Naive B cell (primary cell): ENCODE results near the gene CPB2. TPM values are rescaled to one million over a fixed set of nuclear protein-coding genes. Genes with fewer than 3 reads are reported as not detected.

Experiments used
- ATAC-seq, 2 donors: fragments of 150-1000 bp; cut with Tn5 transposase; 2 replicates each; pipeline ENCODE4 v1.10.0; 2021; ENCODE audit warnings: low read depth in 2 of 2, mild to moderate bottlenecking in 2 of 2, moderate library complexity in 2 of 2
- DNase-seq: peaks from one replicate; pipeline ENCODE4 v3.0.0; 2022
- H3K27ac Mint-ChIP-seq, 6 donors: one replicate each; pipeline ENCODE4 v1.8.0; 2020 to 2022; ENCODE audit warnings: mild to moderate bottlenecking in 6 of 6, mixed read lengths in 6 of 6, moderate library complexity in 5 of 6, inconsistent platforms in 2 of 6
- H3K27me3 Mint-ChIP-seq, 3 donors: one replicate each; pipeline ENCODE4 v1.8.0; 2021 to 2022; ENCODE audit warnings: mixed read lengths in 3 of 3, mild to moderate bottlenecking in 1 of 3
- H3K36me3 Mint-ChIP-seq, 2 donors: one replicate each; pipeline ENCODE4 v1.8.0; 2020 to 2022; ENCODE audit warnings: mixed read lengths in 2 of 2, inconsistent platforms in 1 of 2, mild to moderate bottlenecking in 1 of 2
- H3K4me1 Mint-ChIP-seq, 3 donors: one replicate each; pipeline ENCODE4 v1.8.0; 2020 to 2022; ENCODE audit warnings: mixed read lengths in 3 of 3, inconsistent platforms in 1 of 3, mild to moderate bottlenecking in 1 of 3, moderate library complexity in 1 of 3
- H3K4me3 Mint-ChIP-seq, 8 donors: one replicate each; pipeline ENCODE4 v1.8.0; 2020 to 2022; ENCODE audit warnings: mild to moderate bottlenecking in 8 of 8, mixed read lengths in 8 of 8, moderate library complexity in 8 of 8, inconsistent platforms in 2 of 8
- H3K9me3 Mint-ChIP-seq, 7 donors: one replicate each; pipeline ENCODE4 v1.8.0; 2020 to 2022; ENCODE audit warnings: mixed read lengths in 7 of 7, mild to moderate bottlenecking in 5 of 7, inconsistent platforms in 2 of 7, moderate library complexity in 1 of 7
- polyA plus RNA-seq, 6 donors: library from polyadenylated mRNA; unstranded; fragments of 300-500 nt; fragmentation: Illumina TruSeq; gene quantifications; one replicate each; pipeline ENCODE4 v1.2.3, GENCODE V29; 2021; ENCODE audit warnings: low read depth in 6 of 6

Gene CPB2
- polyA plus RNA-seq, 6 donors from 2014 or later = 0.20 TPM; not detected in 5

GRCh38 chr13:46137627-46138317, 32.9 kb upstream of the CPB2 start:
- Mint-ChIP-seq H3K4me1 (peaks cover 0 to 5% (median 5%) of the 10 kb centered on the region in 3 donors), H3K27me3 (no peaks in the 10 kb centered on the region), H3K36me3 (peaks cover 29 to 32% of the 10 kb centered on the region in 2 donors), H3K27ac (peak overlapping the region in 3 of 6 donors; percentile 43 to 83 (median 51)), H3K9me3 (no peaks in the 10 kb centered on the region), H3K4me3 (no peak overlapping the region)
- ATAC-seq (no peak), DNase-seq (no peak)

- peaks cover 29 to 38% of the 10 kb centered on the region in 2 donors for H3K36me3 Mint-ChIP-seq
- no peak overlapping the region for H3K4me3 Mint-ChIP-seq
- H3K27ac Mint-ChIP-seq = peak overlapping the region in 5 of 6 donors; percentile 21 to 90 (median 69)
- H3K9me3 Mint-ChIP-seq = no peaks in the 10 kb centered on the region
- no peaks in the 10 kb centered on the region for H3K27me3 Mint-ChIP-seq
- no peak for DNase-seq
- H3K4me1 Mint-ChIP-seq = peaks cover 0 to 5% (median 5%) of the 10 kb centered on the region in 3 donors
- no peak for ATAC-seq
Observed at GRCh38 chr13:46136688-46137087, 31.9 kb upstream of the CPB2 start.

GRCh38 chr13:46134961-46135522, 30.2 kb upstream of the CPB2 start:
- H3K4me1 Mint-ChIP-seq = peaks cover 0 to 5% (median 4%) of the 10 kb centered on the region in 3 donors
- peak overlapping the region in 3 of 6 donors; percentile 57 to 73 (median 69) for H3K27ac Mint-ChIP-seq
- DNase-seq (no peak), ATAC-seq (no peak)
- no peaks in the 10 kb centered on the region for H3K9me3 Mint-ChIP-seq
- peaks cover 34 to 41% of the 10 kb centered on the region in 2 donors for H3K36me3 Mint-ChIP-seq
- no peaks in the 10 kb centered on the region for H3K27me3 Mint-ChIP-seq
- H3K4me3 Mint-ChIP-seq = no peak overlapping the region

- peak overlapping the region in 5 of 6 donors; percentile 49 to 94 (median 68) for H3K27ac Mint-ChIP-seq
- H3K4me1 Mint-ChIP-seq = peaks cover 0 to 5% (median 0%) of the 10 kb centered on the region in 3 donors
- DNase-seq (no peak), ATAC-seq (no peak)
- peaks cover 33 to 36% of the 10 kb centered on the region in 2 donors for H3K36me3 Mint-ChIP-seq
- no peaks in the 10 kb centered on the region for H3K9me3 Mint-ChIP-seq
- H3K4me3 Mint-ChIP-seq = no peak overlapping the region
- no peaks in the 10 kb centered on the region for H3K27me3 Mint-ChIP-seq
Observed at GRCh38 chr13:46134494-46134893, 29.7 kb upstream of the CPB2 start.

GRCh38 chr13:46132109-46132508, 27.3 kb upstream of the CPB2 start:
- Mint-ChIP-seq H3K36me3 (peaks cover 38 to 44% of the 10 kb centered on the region in 2 donors), H3K27me3 (no peaks in the 10 kb centered on the region), H3K27ac (peak overlapping the region in 3 of 6 donors; percentile 11 to 68 (median 35)), H3K9me3 (no peaks in the 10 kb centered on the region), H3K4me1 (peaks cover 0 to 5% (median 2%) of the 10 kb centered on the region in 3 donors), H3K4me3 (no peak overlapping the region)
- no peak for ATAC-seq
- DNase-seq = no peak

GRCh38 chr13:46131705-46132104, 26.9 kb upstream of the CPB2 start:
- Mint-ChIP-seq H3K4me3 (no peak overlapping the region), H3K27me3 (no peaks in the 10 kb centered on the region), H3K9me3 (no peaks in the 10 kb centered on the region), H3K4me1 (peaks cover 3 to 5% (median 5%) of the 10 kb centered on the region in 3 donors), H3K36me3 (peaks cover 42 to 44% of the 10 kb centered on the region in 2 donors), H3K27ac (peak overlapping the region in 3 of 6 donors; percentile 11 to 68 (median 41))
- ATAC-seq (no peak), DNase-seq (no peak)

- no peak overlapping the region for H3K4me3 Mint-ChIP-seq
- H3K9me3 Mint-ChIP-seq = no peaks in the 10 kb centered on the region
- H3K36me3 Mint-ChIP-seq = peaks cover 34 to 39% of the 10 kb centered on the region in 2 donors
- ATAC-seq (no peak), DNase-seq (no peak)
- H3K4me1 Mint-ChIP-seq = peaks cover 8 to 16% (median 15%) of the 10 kb centered on the region in 3 donors
- peak overlapping the region in 4 of 6 donors; percentile 29 to 90 (median 62) for H3K27ac Mint-ChIP-seq
- H3K27me3 Mint-ChIP-seq = no peaks in the 10 kb centered on the region
Observed at GRCh38 chr13:46129955-46130618, 25.3 kb upstream of the CPB2 start.

- DNase-seq (no peak), ATAC-seq (no peak)
- peak overlapping the region in 5 of 6 donors; percentile 0 to 90 (median 4) for H3K27ac Mint-ChIP-seq
- H3K4me3 Mint-ChIP-seq = no peak overlapping the region
- H3K4me1 Mint-ChIP-seq = peaks cover 17 to 26% (median 25%) of the 10 kb centered on the region in 3 donors
- H3K27me3 Mint-ChIP-seq = no peaks in the 10 kb centered on the region
- H3K36me3 Mint-ChIP-seq = peaks cover 33% of the 10 kb centered on the region in 2 donors
- H3K9me3 Mint-ChIP-seq = no peaks in the 10 kb centered on the region
Observed at GRCh38 chr13:46129124-46129523, 24.3 kb upstream of the CPB2 start.

- no peak for ATAC-seq
- Mint-ChIP-seq H3K4me1 (peaks cover 22 to 36% (median 30%) of the 10 kb centered on the region in 3 donors), H3K27ac (peak overlapping the region in 4 of 6 donors; percentile 82 to 90 (median 87)), H3K4me3 (no peak overlapping the region), H3K36me3 (peaks cover 18 to 29% of the 10 kb centered on the region in 2 donors), H3K27me3 (no peaks in the 10 kb centered on the region), H3K9me3 (no peaks in the 10 kb centered on the region)
- no peak for DNase-seq
Observed at GRCh38 chr13:46127358-46128023, 22.7 kb upstream of the CPB2 start.

GRCh38 chr13:46126552-46127357, 21.9 kb upstream of the CPB2 start:
- DNase-seq (peak; percentile 37), ATAC-seq (peak; percentile 89 to 90)
- peaks cover 23 to 36% (median 30%) of the 10 kb centered on the region in 3 donors for H3K4me1 Mint-ChIP-seq
- peaks cover 15 to 29% of the 10 kb centered on the region in 2 donors for H3K36me3 Mint-ChIP-seq
- peak overlapping the region; percentile 15 to 96 (median 85) for H3K27ac Mint-ChIP-seq
- H3K27me3 Mint-ChIP-seq = no peaks in the 10 kb centered on the region
- H3K9me3 Mint-ChIP-seq = no peaks in the 10 kb centered on the region
- no peak overlapping the region for H3K4me3 Mint-ChIP-seq

- DNase-seq (no peak), ATAC-seq (peak in 1 of 2 donors; percentile 5)
- Mint-ChIP-seq H3K27me3 (no peaks in the 10 kb centered on the region), H3K4me1 (peaks cover 26 to 36% (median 30%) of the 10 kb centered on the region in 3 donors), H3K27ac (peak overlapping the region; percentile 46 to 91 (median 80)), H3K9me3 (no peaks in the 10 kb centered on the region), H3K36me3 (peaks cover 15 to 26% of the 10 kb centered on the region in 2 donors), H3K4me3 (no peak overlapping the region)
Observed at GRCh38 chr13:46126056-46126455, 21.2 kb upstream of the CPB2 start.
